ENCODE measurements around the gene DMWD. TPM values are rescaled to one million over a fixed set of nuclear protein-coding genes. Genes with fewer than 3 reads are reported as not detected.

Gene DMWD
- total and polyA plus RNA-seq, 2 donors (not counting 1 experiment from before 2014, with no cell fraction given), result 25.1 to 86.4 TPM

DNA sequence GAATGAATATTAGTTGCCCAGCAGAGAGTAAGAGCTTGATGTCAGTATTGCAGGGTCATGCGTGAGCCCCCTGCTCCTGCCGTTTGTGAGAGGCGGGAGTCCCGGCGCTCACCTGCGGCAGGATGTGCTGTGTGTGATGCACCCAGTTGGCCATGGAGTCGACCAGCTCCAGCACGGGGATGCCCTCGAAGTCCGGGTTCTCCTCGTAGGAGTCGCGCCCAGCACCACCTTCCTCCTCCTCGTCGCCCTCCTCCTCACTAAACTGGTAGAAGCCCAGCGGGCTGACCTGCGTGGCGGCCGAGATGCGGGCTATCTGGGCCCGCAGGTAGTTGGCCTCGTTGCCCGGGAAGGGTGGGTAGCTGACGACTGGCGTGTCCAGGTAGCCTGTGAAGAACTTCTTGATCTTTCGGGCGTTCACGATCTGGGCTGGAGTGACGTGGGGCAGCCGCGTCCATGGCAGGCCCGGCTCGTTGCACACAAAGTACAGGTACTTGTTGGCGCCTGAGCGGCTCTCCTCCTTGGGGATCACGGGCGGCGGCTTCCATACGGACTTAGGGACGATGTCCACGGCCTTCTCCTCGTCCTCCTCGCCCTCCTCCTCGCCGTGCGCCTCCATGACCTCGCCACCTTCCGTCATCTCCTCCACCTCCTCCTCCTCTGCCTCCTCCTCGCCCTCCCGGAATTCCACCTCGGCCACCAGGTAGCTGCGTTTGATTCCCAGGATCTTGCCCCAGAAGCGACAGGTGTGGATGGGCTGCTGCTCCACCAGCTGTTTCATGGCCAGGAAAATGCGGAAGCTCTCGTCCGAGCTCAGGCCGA is 11.7 kb upstream of the DMWD start:
- ChIA-PET POLR2A (interaction anchor here (0.5 kb wide), 1 partner anchor 35 kb away, joined by 5 read pairs; no protein-coding TSS in a partner anchor), CTCF (interaction anchor here (1.0 to 11.8 kb wide), 4 partner anchors 10 to 124 kb away, joined by 3 to 302 read pairs (median 4); partner anchors contain the start of gene SIX5)
- Mint-ChIP-seq H3K4me3 (no peak overlapping the region), H3K27ac (no peak overlapping the region), H3K27me3 (peaks cover 5% of the 10 kb centered on the region), H3K9me3 (ENCODE audit: insufficient read depth) (no peaks in the 10 kb centered on the region), H3K4me1 (peaks cover 2% of the 10 kb centered on the region)
- no peaks in the 10 kb centered on the region for H3K79me2 ChIP-seq (ENCODE audit: control insufficient read depth, insufficient read depth, low read length)
- H3K4me1 ChIP-seq (ENCODE audit: control insufficient read depth in 2 of 2, insufficient read depth in 2 of 2, low read length in 2 of 2), result peaks cover 0 to under 1% of the 10 kb centered on the region in 2 donors
- H3K9me3 ChIP-seq (ENCODE audit: control extremely low read depth in 1 of 3, control insufficient read depth in 2 of 3, insufficient read depth in 1 of 3, low read length in 2 of 3), result peaks cover 0 to 4% (median 0%) of the 10 kb centered on the region in 3 donors
- H4K20me1 ChIP-seq (ENCODE audit: control insufficient read depth, insufficient read depth, low read length, poor library complexity, severe bottlenecking), result no peaks in the 10 kb centered on the region
- no peak overlapping the region for H3K4me3 ChIP-seq (ENCODE audit: control extremely low read depth in 1 of 5, extremely low read depth in 1 of 5, insufficient read depth in 1 of 5, low read depth in 2 of 5, low read length in 4 of 5)
- peaks cover 0 to 10% (median 0%) of the 10 kb centered on the region in 4 experiments for H3K27me3 ChIP-seq (replicated peaks in 1 of 4; ENCODE audit: control extremely low read depth in 1 of 4, control insufficient read depth in 3 of 4, insufficient read depth in 4 of 4, low read length in 3 of 4)
- no peak for TF ChIP-seq EZH2 (IDR thresholded peaks at IDR 0.05; ENCODE audit: borderline replicate concordance, insufficient read depth, low read depth, low read length, poor library complexity, severe bottlenecking)
- TF ChIP-seq, protein P1, sequence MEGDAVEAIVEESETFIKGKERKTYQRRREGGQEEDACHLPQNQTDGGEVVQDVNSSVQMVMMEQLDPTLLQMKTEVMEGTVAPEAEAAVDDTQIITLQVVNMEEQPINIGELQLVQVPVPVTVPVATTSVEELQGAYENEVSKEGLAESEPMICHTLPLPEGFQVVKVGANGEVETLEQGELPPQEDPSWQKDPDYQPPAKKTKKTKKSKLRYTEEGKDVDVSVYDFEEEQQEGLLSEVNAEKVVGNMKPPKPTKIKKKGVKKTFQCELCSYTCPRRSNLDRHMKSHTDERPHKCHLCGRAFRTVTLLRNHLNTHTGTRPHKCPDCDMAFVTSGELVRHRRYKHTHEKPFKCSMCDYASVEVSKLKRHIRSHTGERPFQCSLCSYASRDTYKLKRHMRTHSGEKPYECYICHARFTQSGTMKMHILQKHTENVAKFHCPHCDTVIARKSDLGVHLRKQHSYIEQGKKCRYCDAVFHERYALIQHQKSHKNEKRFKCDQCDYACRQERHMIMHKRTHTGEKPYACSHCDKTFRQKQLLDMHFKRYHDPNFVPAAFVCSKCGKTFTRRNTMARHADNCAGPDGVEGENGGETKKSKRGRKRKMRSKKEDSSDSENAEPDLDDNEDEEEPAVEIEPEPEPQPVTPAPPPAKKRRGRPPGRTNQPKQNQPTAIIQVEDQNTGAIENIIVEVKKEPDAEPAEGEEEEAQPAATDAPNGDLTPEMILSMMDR (IDR thresholded peaks at IDR 0.05), result no peak
- no peak overlapping the region for H2AFZ ChIP-seq (ENCODE audit: insufficient read depth, low read depth, low read length, poor library complexity, severe bottlenecking)
- 94% methylated on average over 53 of the region's 57 CpGs for WGBS (ENCODE audit: insufficient coverage)
- no peaks in the 10 kb centered on the region for H3K36me3 ChIP-seq (replicated peaks in 1 of 2; ENCODE audit: control extremely low read depth in 1 of 2, control insufficient read depth in 1 of 2, extremely low read depth in 1 of 2, insufficient read depth in 2 of 2, low read length in 1 of 2)
- no peak for ATAC-seq (ENCODE audit: low read depth)
- no peak overlapping the region for H3K27ac ChIP-seq (ENCODE audit: low read length in 2 of 2)
- no peak overlapping the region for H3K4me2 ChIP-seq (replicated peaks; ENCODE audit: low read depth, low read length, poor library complexity, severe bottlenecking)
- DNase-seq, result no peak
- intact Hi-C loops (cut with micrococcal nuclease), result no loop called here
- H3K9ac ChIP-seq (ENCODE audit: low read length), result no peak overlapping the region
